Vagina (tissue), 2 donors: Measurements from ENCODE around the gene GJA10.

Source experiments
- POLR2A ChIP-seq, 2 donors: fragments of 450-650 bp; IDR thresholded peaks; one replicate each; pipeline ENCODE4 v1.6.1; 2017; ENCODE audit warnings: antibody characterized with exemption in 2 of 2, mild to moderate bottlenecking in 2 of 2, moderate library complexity in 2 of 2
- TF ChIP-seq, protein P1 (sequence below), 3 experiments: fragments of 450-650 bp in 2 of 3; fragments of 200-600 bp in 1 of 3; sonication (generic) in 1 of 3; IDR thresholded peaks; one replicate each; pipeline ENCODE4 v1.5.1; 2017 to 2019; ENCODE audit warnings: antibody characterized with exemption in 3 of 3, mild to moderate bottlenecking in 2 of 3, moderate library complexity in 2 of 3

DNA sequence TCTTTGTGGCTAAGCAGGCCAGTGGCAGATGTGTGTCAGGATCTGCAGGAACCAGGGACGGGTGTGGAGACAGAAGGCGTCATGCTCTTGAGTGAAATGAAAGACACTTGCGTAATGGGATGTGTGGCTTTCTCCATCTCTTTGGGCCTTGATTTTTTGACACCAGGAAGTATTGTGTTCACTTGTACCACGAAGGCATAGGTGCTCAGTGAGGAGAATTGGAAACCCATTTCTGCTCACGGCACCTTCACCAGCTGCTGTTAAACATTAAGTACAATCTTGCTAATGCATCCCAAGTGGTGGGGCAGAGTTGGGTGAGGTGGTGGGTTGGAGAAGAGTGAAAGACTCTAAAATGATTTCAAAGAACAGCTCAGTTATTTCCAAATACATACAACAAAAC, 30.0 kb downstream of the GJA10 start:
- TF ChIP-seq, protein P1, sequence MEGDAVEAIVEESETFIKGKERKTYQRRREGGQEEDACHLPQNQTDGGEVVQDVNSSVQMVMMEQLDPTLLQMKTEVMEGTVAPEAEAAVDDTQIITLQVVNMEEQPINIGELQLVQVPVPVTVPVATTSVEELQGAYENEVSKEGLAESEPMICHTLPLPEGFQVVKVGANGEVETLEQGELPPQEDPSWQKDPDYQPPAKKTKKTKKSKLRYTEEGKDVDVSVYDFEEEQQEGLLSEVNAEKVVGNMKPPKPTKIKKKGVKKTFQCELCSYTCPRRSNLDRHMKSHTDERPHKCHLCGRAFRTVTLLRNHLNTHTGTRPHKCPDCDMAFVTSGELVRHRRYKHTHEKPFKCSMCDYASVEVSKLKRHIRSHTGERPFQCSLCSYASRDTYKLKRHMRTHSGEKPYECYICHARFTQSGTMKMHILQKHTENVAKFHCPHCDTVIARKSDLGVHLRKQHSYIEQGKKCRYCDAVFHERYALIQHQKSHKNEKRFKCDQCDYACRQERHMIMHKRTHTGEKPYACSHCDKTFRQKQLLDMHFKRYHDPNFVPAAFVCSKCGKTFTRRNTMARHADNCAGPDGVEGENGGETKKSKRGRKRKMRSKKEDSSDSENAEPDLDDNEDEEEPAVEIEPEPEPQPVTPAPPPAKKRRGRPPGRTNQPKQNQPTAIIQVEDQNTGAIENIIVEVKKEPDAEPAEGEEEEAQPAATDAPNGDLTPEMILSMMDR (IDR thresholded peaks at IDR 0.05) = no peak
- TF ChIP-seq POLR2A (IDR thresholded peaks at IDR 0.05) = no peak
